ENCODE measurements around the gene REEP2. TPM values are rescaled to one million over a fixed set of nuclear protein-coding genes. Genes with fewer than 3 reads are reported as not detected.

The REEP2 gene
- total RNA-seq, 1 donor from 2014 or later = 3.0 TPM

GRCh38 chr5:138491669-138492559 lies 53.1 kb downstream of the REEP2 start:
- intact Hi-C loops (cut with micrococcal nuclease) = loop anchor here (1.0 kb wide), 2 partner anchors 27 to 51 kb away; partner anchors contain the start of genes EGR1 and ETF1

- intact Hi-C loops (cut with micrococcal nuclease) = loop anchor here (1.0 kb wide), 2 partner anchors 27 to 51 kb away; partner anchors contain the start of genes EGR1 and ETF1
These were observed 53.7 kb downstream of the REEP2 start for GRCh38 chr5:138492560-138493045.

DNA sequence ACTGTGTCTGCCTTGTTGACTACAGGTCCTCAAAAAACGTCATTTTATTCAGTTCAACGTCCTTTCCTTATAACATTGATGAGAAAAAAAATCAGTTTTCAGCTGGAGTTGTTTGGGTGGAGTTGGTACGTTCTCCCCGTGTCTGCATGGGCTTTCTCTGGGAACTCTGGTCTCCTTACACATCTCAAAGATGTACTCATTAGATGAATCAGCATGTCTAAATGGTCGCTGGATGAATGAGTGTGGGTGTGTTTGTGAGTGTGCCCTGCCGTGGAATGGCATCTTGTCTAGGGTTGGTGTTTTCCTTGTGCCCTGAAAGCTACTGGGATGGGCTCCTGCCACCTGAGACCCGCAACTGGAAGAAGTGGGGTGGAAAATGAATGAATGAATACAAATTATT lies 56.5 kb downstream of the REEP2 start:
- intact Hi-C loops (cut with micrococcal nuclease) = no loop called here

Other genes starting within 250 kb of the REEP2 start
- 36.3 and 37.4 TPM in 2 replicates for gene CDC23, start 225.7 kb upstream of the REEP2 start, total RNA-seq
- gene GFRA3, start 164.4 kb upstream of the REEP2 start, total RNA-seq = not detected in 2 replicates
- gene CDC25C, start 107.3 kb upstream of the REEP2 start, total RNA-seq = 10.5 and 12.6 TPM in 2 replicates
- gene FAM53C, start 100.8 kb upstream of the REEP2 start, total RNA-seq = 21.7 and 22.1 TPM in 2 replicates
- gene KDM3B, start 86.4 kb upstream of the REEP2 start, total RNA-seq = 60.6 and 61.3 TPM in 2 replicates
- gene EGR1, start 26.4 kb downstream of the REEP2 start, total RNA-seq = 7.5 TPM in 2 replicates
- 98.4 and 102 TPM in 2 replicates for gene ETF1, start 104.2 kb downstream of the REEP2 start, total RNA-seq
- gene HSPA9, start 136.3 kb downstream of the REEP2 start, total RNA-seq = 207 and 227 TPM in 2 replicates

Data from T-helper 2 cell treated with Interferon-gamma antibody and Interleukin-4, amounts not matched to agents 100 ng/mL and 5 ng/mL, for 36 hours (primary cell).